SU-DHL-6 (cell line): ENCODE results near the gene SURF4.
"Not testable (repeated sequence)": the region's sequence is repeated elsewhere in the genome, so short reads cannot be mapped to it uniquely, and the experiment has no call there.

Experiments used
- EZH2phosphoT487 ChIP-seq: fragments of 200-600 bp; sonication (generic), shearing (Covaris generic); conservative IDR thresholded peaks from 2 replicates; pipeline ENCODE4 v1.6.1; 2018; ENCODE audit warnings: mild to moderate bottlenecking, antibody characterized with exemption, low read length, moderate library complexity, mixed read lengths
- TF ChIP-seq, protein P1 (sequence below): fragments of 200-600 bp; sonication (generic); IDR thresholded peaks from one replicate; pipeline ENCODE4 v1.5.1; 2017; ENCODE audit warnings: antibody characterized with exemption, mild to moderate bottlenecking, low read length, moderate library complexity; ENCODE audit not compliant: insufficient read depth, poor library complexity, severe bottlenecking

DNA sequence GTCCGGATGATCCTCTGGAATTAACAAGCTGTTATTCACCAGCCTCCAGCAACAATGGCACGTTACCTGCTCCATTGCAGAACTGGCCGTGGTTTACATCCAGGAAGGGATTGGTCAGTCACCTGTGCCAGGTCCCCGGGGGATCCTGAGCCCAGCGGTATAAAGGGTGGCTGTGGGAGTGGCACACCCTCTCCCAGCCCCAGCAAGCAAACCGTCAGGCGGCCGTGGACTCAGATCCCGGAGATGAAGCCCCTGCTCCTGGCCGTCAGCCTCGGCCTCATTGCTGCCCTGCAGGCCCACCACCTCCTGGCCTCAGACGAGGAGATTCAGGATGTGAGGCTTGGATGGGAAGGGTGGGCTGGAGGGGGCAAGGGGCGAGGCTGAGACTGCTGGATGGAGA lies 58.3 kb downstream of the SURF4 start:
- TF ChIP-seq, protein P1, sequence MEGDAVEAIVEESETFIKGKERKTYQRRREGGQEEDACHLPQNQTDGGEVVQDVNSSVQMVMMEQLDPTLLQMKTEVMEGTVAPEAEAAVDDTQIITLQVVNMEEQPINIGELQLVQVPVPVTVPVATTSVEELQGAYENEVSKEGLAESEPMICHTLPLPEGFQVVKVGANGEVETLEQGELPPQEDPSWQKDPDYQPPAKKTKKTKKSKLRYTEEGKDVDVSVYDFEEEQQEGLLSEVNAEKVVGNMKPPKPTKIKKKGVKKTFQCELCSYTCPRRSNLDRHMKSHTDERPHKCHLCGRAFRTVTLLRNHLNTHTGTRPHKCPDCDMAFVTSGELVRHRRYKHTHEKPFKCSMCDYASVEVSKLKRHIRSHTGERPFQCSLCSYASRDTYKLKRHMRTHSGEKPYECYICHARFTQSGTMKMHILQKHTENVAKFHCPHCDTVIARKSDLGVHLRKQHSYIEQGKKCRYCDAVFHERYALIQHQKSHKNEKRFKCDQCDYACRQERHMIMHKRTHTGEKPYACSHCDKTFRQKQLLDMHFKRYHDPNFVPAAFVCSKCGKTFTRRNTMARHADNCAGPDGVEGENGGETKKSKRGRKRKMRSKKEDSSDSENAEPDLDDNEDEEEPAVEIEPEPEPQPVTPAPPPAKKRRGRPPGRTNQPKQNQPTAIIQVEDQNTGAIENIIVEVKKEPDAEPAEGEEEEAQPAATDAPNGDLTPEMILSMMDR: not testable (repeated sequence)
- TF ChIP-seq EZH2phosphoT487: not testable (repeated sequence)
